Activated naive CD4-positive, alpha-beta T cell treated with anti-CD3 and anti-CD28 coated beads, Interleukin-2, amount 10 ng/mL, durations not matched to agents 5 hours and 36 hours (primary cell): ENCODE results near the gene ATXN7L2. TPM values are rescaled to one million over a fixed set of nuclear protein-coding genes. Genes with fewer than 3 reads are reported as not detected.

Experiments
- total RNA-seq, 2 experiments: library from RNA; stranded (reverse); gene quantifications; one replicate each; pipeline ENCODE4 v1.2.3, GENCODE V29; 2021

ATXN7L2 gene
- total RNA-seq, result 10 to 100 TPM; 10.7 to 12.7 TPM

GRCh38 chr1:109483672-109484518 lies at the start of gene ATXN7L2:
Gene ATXN7L2, plus strand, starts transcription at chr1:109483905. Its CDS starts 49 bp downstream, at chr1:109483954.

GRCh38 chr1:109466452-109467300 lies 17.0 kb upstream of the ATXN7L2 start, which contains the start of gene SYPL2:
Gene SYPL2, plus strand, starts transcription at chr1:109466546. Its CDS starts 298 bp downstream, at chr1:109466844.

GRCh38 chr1:109493805-109494539 lies 10.3 kb downstream of the ATXN7L2 start, which contains the start of gene CYB561D1:
Gene CYB561D1, plus strand, starts transcription at chr1:109494094. Its CDS starts 46 bp downstream, at chr1:109494140.

GRCh38 chr1:109509176-109510134 lies 25.8 kb downstream of the ATXN7L2 start, which contains the start of gene AMIGO1:
Gene AMIGO1, minus strand, starts transcription at chr1:109509727. Its CDS starts 815 bp downstream, at chr1:109508912.

GRCh38 chr1:109539676-109540075 lies 56.0 kb downstream of the ATXN7L2 start, which contains the start of gene GPR61:
Gene GPR61, plus strand, starts transcription at chr1:109539872. Its CDS starts 3,151 bp downstream, at chr1:109543023.

Other genes with a start within 250 kb of the ATXN7L2 start
- gene CELSR2, start 234.4 kb upstream of the ATXN7L2 start, total RNA-seq, result 1 to 10 TPM; 5.0 to 5.7 TPM
- gene PSRC1, start 200.8 kb upstream of the ATXN7L2 start, total RNA-seq, result 10 to 100 TPM; 21.9 to 24.7 TPM
- gene MYBPHL, start 176.9 kb upstream of the ATXN7L2 start, total RNA-seq, result not detected
- 1 to 10 TPM; 3.5 to 3.9 TPM for gene SORT1, start 86.0 kb upstream of the ATXN7L2 start, total RNA-seq
- 100 to 1,000 TPM; 138 TPM for gene PSMA5, start 57.5 kb upstream of the ATXN7L2 start, total RNA-seq
- gene SYPL2, start 17.4 kb upstream of the ATXN7L2 start, total RNA-seq, result not detected
- gene CYB561D1, start 10.2 kb downstream of the ATXN7L2 start, total RNA-seq, result 10 to 100 TPM; 23.6 to 28.9 TPM
- 1 to 10 TPM; 7.0 to 7.3 TPM for gene AMIGO1, start 25.8 kb downstream of the ATXN7L2 start, total RNA-seq
- under 1 TPM; 0.29 to 0.50 TPM for gene GPR61, start 56.0 kb downstream of the ATXN7L2 start, total RNA-seq
- gene GNAI3, start 64.7 kb downstream of the ATXN7L2 start, total RNA-seq, result 1 to 10 TPM; 9.3 to 9.7 TPM
- not detected for gene GNAT2, start 135.7 kb downstream of the ATXN7L2 start, total RNA-seq
- 100 to 1,000 TPM; 112 to 117 TPM for gene AMPD2, start 135.9 kb downstream of the ATXN7L2 start, total RNA-seq
- gene GSTM4, start 172.2 kb downstream of the ATXN7L2 start, total RNA-seq, result 10 to 100 TPM; 14.4 to 14.6 TPM
- gene GSTM2, start 184.2 kb downstream of the ATXN7L2 start, total RNA-seq, result 10 to 100 TPM; 20.9 to 22.6 TPM
- gene GSTM1, start 203.9 kb downstream of the ATXN7L2 start, total RNA-seq, result under 1 TPM in 1 of 2 experiments, not detected in 1; 0.24 TPM
- gene GSTM5, start 228.3 kb downstream of the ATXN7L2 start, total RNA-seq, result not detected